HCEC 1CT (cell line): ENCODE results near the gene MYL11.
"Not testable (repeated sequence)": the region's sequence is repeated elsewhere in the genome, so short reads cannot be mapped to it uniquely, and the experiment has no call there.

Source experiments
- DNase-seq: peaks from one replicate; pipeline ENCODE4 v3.0.0-alpha.2; 2017

Gene MYL11

DNA sequence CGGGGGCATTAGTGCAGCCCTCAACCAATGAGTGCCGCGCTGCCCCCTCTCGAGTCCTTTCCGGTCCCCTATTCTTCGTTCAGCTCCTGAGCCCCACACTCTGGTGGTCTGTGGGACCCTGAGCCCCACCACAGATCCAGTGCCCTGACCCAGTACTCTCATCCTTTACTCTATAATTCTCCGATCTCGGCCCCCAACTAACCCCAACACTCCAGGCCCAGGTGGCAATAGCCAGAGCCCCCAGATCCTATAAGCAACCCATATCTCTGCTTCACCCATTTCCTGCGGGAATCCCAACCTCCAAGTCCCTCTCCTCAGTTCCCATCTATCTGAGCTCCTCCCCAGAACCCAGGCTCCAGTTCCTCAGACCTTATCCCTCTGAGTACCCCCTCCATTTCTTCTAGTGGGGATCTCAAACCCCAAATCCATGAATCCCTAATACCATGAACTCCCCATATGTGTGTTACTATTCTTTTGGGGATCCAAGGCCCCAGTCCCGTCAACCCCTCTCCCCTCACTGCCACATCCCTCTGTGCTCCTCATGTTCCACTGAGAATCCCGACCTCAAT is 3.3 kb upstream of the MYL11 start:
- DNase-seq = no peak

DNA sequence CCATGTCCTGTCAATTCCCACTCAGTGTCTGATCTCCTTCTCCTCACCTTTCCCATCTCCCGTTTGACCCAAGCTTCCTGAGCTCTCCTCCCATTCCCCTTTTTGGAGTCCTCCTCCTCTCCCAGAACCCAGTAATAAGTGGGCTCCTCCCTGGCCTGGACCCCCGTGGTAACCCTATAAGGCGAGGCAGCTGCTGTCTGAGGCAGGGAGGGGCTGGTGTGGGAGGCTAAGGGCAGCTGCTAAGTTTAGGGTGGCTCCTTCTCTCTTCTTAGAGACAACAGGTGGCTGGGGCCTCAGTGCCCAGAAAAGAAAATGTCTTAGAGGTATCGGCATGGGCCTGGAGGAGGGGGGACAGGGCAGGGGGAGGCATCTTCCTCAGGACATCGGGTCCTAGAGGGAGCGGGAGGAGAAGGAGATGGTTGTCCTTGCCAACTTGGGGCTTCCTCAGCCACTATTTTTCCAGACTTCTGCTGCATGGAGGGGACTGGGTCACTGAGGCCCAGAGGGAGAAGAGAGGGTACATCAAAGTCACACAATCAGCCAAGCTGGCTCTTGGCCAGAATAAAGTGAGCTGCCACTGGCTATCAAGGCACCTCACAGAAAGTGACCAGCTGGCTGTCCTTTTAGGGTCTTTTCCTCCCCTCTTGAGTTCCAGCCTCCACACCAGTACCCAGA is 2.4 kb upstream of the MYL11 start:
- DNase-seq = no peak

DNA sequence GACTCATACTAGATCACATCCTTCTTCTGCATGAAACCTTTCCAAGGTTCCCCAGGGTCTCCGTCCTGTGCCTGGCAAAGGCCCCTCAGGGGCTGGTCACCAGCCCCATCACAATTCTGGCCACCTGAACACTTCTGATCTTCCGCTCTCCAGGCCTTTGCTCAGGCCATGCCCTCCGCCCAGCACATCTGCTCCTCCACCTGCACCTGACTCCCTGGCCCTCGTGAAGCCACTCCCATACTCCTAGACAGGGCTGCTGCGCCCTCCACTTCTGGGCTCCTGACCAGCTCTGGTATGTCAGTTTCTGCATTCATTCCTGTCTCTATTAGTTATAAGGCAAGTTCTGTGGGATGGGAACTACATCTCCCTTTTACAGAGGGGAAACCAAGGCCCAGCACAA is 1.9 kb upstream of the MYL11 start:
- no peak for DNase-seq

GRCh38 chr16:30375864-30376263 is 1.3 kb downstream of the MYL11 start:
- DNase-seq = no peak

DNA sequence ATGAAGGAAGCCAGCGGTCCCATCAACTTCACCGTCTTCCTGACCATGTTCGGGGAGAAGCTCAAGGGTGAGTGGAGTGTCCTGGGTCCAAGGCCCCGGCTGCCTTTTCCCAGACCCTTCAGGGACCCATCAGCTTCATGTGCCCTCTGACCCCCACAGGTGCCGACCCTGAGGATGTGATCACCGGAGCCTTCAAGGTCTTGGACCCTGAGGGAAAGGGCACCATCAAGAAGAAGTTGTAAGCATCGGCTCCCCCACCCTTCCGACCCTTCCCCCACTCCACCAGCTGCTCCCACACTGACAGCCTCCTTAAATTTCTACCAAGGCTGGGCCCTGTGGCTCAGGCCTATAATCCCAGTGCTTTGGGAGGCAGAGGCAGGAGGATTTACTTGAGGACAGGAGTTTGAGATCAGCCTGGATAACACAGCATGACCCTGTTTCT is 1.9 kb downstream of the MYL11 start:
- DNase-seq = no peak

- no peak for DNase-seq
Observed at GRCh38 chr16:30377050-30377811, 2.6 kb downstream of the MYL11 start.

DNA sequence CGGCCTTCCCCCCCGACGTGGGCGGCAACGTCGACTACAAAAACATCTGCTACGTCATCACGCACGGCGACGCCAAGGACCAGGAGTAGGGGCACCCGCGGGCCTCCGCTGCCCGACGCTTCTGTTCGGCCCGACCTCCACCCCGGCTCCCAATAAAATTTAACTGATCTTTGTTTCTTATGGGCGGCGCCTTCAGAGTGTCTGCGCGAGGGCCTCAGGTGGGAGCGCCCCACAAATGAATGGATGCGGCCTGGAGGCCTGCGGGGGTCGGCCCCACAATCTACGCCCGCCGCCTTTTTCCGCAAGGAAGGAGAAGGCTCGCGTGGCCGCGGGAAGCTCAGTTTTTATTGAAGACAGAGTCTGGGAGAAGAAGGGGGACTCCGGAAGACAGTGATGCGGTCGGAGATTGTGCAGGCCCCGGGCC is 3.2 kb downstream of the MYL11 start:
- DNase-seq = peak; percentile 84

DNA sequence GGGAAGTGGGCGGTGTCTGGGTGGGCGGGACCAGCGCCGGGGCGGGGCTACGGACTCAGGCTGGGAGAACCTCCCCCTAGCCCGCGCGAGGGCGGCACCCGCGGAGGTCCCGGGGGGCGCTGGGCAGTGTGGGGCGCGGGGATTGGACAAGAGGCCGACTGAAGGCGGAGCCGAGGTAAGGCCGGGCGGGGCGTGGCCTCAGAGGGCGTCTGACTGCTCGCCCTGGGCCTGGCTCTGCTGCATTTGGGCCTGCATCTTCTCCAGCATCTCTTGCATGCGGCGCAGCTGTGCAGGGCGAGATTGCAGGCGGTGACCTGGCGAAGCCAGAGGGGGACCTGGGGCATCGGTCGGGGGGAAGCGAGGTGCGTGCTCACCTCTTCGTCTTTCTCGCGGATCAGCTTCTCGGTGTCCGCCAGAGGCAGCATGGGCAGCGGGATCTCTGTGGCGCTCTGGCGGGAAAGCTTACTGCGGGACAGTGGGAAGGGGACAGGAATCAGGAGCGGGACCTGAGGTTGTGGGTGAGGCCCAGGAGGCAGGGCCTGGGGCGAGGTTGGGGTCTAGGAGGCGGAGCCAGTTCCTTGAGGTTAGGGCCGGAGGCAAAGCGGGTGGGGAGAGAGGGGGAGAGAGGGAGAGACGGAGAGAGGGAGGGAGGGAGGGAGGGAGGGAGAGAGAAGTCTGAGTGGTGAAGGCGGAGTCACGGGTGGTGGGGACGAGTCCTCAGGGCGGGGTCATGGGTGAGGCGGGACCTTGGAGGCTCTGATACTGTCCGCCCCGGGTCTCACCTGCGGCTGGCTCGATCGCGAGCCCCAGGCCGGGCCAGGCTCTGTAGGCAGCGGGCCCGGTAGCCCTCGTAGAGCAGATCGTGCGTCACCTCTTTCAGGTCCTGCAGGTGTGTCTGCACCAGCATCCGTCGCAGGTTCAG is 3.9 kb downstream of the MYL11 start:
- peak; percentile 96 for DNase-seq

DNA sequence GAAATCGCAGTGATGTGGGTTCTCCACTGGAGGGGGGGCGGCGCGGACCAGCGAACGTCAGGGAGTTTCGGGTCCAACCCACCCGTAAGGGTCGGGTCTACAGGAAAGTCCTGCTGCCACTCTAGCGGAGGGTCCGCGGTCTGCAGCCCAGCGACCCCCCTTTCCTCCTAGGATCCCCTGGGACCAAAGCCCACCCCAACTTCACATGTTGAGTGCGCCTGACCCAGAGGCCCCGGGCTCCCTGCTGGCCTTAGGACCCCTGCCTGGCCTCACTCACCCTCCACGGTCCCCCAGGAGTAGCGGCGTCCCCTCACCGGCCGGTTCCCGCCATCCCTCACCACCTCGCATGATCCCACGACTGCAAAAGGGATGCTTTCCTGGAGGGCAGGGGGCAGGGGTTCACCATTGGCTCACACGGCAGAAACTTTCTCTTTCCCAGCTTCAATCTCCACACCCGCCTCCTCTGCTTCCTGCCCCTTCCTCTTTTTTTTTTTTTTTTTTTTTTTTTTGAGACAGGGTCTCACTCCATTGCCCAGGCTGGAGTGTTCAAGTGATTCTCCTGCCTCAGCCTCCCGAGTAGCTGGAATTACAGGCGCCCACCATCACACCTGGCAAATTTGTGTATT is 4.7 kb downstream of the MYL11 start:
- DNase-seq = no peak

- no peak for DNase-seq
Observed at GRCh38 chr16:30380072-30380802, 5.6 kb downstream of the MYL11 start.

- no peak for DNase-seq
Observed at GRCh38 chr16:30380803-30381208, 6.2 kb downstream of the MYL11 start.

GRCh38 chr16:30381291-30382041 is 6.9 kb downstream of the MYL11 start:
- DNase-seq = no peak

- DNase-seq = no peak
Observed at GRCh38 chr16:30382111-30382881, 7.7 kb downstream of the MYL11 start, which contains the start of gene SEPTIN1. Gene SEPTIN1 (minus strand): TSS chr16:30382561. CDS start chr16:30382542, 19 bp downstream.

- no peak for DNase-seq
Observed at GRCh38 chr16:30383521-30383920, 8.9 kb downstream of the MYL11 start.

DNA sequence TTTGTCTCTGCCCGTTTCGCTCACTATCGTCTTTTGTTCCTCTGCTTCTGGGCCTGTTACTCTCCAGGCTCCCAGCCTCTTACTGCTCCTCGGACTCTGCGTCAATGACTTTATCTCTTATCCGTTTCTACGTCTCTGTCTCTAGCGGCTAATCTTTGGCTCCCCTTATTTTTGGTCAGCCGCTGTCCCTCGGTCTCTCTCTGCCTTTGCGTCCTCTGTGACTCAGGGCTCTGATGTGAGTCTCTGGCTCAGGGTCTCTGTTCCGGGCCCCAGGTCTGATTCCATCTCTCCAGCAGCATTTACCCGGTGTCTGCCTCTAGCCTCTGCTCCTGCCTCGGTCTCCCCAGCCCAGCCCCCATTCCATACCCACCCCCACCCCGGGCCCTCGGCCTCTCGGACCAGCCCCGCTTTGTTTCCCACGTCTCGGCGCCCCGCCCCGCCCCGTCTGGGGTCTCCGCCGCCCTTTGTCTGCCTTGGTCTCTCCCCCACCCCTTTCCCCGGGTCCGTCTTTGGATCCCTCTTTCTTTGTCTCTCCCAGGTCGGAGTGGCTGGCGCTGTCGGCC is 20.1 kb downstream of the MYL11 start:
- no peak for DNase-seq

DNA sequence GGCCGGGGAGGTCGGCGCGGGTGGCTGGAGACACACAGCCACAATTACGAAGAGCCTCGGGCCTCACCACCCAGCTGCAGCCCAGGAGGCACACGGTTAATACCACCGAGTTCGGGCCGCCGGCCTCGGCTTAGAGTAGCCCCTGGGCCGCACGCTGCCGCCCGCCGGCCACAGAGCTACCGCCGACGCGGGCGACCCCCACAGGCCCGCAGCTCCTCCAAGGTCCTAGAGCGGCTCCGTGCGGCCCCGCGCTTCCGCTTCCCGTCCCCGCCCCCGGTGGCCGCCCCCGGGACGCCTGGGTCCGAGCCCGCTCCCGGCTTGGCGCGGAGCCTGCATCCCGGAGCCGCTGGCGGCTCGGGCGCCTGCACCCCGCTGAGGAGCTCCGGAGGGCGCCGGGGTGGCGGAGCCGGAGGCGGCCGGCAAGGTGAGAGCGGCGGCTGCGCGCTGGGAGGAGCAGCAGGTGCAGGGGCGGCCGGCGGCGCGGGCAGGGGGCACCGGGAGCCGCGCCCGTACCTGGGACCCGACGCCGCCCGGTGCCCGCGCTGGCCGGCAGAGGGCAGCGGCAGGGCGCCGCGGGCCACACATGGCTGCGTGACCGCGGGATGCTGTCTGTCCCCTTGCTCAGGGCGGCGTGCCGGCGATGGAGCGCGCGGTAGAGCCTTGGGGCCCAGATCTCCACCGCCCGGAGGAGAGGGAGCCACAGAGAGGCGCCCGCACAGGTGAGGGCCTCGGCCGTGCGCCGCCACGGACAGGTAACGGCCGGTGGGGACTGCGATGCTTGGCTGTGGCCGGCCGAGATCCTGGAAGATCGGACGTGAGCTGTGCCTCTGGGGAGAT is 20.8 kb downstream of the MYL11 start, which contains the start of gene ZNF48:
TSS of gene ZNF48 (plus strand) at position 266 of the 837 bp plus-strand sequence. CDS start at position 641, 375 bp downstream.
- peak; percentile 84 for DNase-seq

- DNase-seq = no peak
Observed at GRCh38 chr16:30395992-30396585, 21.5 kb downstream of the MYL11 start.

- not testable (repeated sequence) for DNase-seq
Observed at GRCh38 chr16:30396627-30397026, 22.0 kb downstream of the MYL11 start.
